Thyroid gland (tissue), 4 donors: ENCODE results near the gene CDC45.

Experiments
- POLR2A ChIP-seq, 2 donors: fragments of 450-650 bp; IDR thresholded peaks; one replicate each; pipeline ENCODE4 v1.6.1; 2017; ENCODE audit warnings: antibody characterized with exemption in 2 of 2, mild to moderate bottlenecking in 2 of 2, moderate library complexity in 1 of 2
- TF ChIP-seq, protein P1 (sequence below), 6 experiments: fragments of 200-600 bp in 3 of 6; fragments of 450-650 bp in 3 of 6; sonication (generic) in 3 of 6; IDR thresholded peaks; one replicate each; pipeline ENCODE4 v1.5.1; 2016 to 2019; ENCODE audit warnings: antibody characterized with exemption in 6 of 6, mild to moderate bottlenecking in 2 of 6, inconsistent platforms in 1 of 6, moderate library complexity in 1 of 6

DNA sequence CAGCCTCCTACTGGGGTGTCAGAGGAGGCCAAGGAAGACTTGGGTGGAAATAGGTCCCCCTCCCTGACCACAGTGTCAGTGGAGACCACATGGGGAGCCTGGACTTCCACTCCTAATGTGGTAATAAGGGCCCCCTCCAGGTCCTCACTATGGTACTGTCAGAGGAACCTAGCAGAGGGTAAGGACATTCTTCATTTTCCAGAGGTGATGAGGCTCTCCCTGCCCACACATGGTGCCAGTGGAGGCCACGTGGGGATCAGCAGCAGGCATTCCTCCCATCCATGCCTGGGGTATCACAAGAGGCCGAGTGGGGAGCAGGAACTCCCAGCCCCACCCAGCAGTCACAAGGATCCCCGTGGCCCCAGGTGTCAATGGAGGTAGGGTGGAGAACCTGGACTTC is 51.0 kb downstream of the CDC45 start:
- TF ChIP-seq, protein P1, sequence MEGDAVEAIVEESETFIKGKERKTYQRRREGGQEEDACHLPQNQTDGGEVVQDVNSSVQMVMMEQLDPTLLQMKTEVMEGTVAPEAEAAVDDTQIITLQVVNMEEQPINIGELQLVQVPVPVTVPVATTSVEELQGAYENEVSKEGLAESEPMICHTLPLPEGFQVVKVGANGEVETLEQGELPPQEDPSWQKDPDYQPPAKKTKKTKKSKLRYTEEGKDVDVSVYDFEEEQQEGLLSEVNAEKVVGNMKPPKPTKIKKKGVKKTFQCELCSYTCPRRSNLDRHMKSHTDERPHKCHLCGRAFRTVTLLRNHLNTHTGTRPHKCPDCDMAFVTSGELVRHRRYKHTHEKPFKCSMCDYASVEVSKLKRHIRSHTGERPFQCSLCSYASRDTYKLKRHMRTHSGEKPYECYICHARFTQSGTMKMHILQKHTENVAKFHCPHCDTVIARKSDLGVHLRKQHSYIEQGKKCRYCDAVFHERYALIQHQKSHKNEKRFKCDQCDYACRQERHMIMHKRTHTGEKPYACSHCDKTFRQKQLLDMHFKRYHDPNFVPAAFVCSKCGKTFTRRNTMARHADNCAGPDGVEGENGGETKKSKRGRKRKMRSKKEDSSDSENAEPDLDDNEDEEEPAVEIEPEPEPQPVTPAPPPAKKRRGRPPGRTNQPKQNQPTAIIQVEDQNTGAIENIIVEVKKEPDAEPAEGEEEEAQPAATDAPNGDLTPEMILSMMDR (IDR thresholded peaks at IDR 0.05): no peak
- TF ChIP-seq POLR2A (IDR thresholded peaks at IDR 0.05): no peak
